ENCODE results near the gene TCAF2.
A peak's percentile ranks its signal among the peaks of the same experiment; 100 is the strongest.
"Not testable (repeated sequence)": the region's sequence is repeated elsewhere in the genome, so short reads cannot be mapped to it uniquely, and the experiment has no call there.

Gene TCAF2

DNA sequence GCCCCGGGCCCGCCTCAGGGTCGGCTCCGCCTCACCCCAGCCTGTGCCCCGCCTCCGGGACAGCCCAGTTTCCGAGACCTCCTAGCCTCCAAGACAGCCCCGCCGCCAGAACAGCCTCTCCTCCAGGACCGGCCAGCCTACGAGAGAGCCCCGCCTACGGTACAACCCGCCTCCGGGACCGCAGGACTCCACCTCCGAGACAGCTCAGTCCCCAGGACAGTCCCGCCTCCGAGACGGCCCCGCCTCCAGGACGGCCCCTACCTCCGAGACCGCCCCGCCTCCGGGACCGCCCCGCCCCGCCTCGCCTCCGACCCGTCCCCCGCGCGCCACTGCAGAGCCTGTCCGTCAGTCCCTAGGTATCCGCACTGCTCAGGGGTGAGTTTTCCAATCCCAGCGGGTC lies at the start of gene TCAF2:
Gene TCAF2, plus strand, starts transcription at position 329 of the 400 bp plus-strand sequence.
- peak; percentile 62 for DNase-seq

DNA sequence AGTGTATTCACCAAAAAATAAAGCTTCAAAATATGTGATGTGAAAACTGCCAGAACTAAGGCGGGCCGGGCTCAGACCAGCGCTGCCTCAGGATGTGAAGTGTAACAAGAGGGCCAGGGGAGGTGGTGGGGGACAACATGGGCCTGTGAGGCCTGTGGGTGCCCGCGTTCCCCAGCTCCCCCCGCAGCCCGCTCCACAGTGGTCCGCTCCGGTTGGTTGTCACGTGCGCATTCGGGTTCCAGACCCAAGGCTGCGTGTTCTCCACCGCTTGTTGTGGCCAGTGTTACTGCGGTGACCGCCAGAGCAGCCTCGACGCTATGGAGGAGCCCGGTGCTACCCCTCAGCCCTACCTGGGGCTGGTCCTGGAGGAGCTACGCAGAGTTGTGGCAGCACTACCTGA lies 49.3 kb upstream of the TCAF2 start, which contains the start of gene CTAGE15:
Gene CTAGE15, plus strand, starts transcription at position 301 of the 400 bp plus-strand sequence. Its CDS starts 17 bp downstream, at position 318.
- DNase-seq = not testable (repeated sequence)

DNA sequence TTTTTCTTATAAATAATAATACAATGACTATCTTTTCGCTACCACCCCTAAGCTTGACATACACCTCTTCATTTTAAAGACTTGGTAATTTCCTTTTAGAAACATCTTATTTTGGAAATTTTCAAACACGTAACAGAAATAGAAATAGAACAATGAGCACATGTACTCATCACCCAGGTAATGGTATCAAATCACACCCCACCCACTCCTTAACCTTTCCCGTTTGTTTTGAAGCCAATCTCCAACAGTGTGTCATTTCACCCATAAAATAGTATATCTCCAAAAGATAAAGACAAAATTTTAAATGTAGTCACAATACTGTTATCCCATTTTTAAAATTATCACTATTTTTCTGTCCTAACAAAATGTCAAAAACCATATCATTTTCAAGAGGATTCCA lies 32.6 kb upstream of the TCAF2 start:
- DNase-seq = not testable (repeated sequence)

DNA sequence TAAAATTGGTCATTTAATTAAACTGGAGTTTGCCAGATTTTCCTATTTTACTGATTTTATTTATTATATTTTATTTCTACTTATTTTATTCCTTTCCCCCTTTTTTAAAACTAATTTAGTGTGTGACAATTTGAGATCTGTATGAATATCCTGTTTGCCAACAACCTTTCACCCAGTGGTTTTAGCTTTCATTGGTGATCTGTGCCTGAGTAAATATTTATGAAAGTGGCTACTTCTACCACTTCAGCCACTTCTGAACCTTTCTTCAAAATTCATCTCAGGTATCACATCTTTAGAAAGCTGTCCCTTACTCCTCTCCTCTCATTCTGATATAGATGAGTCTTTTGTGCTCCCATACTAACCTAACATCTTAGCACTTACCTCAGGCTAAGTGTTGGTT lies 30.9 kb upstream of the TCAF2 start:
- not testable (repeated sequence) for DNase-seq

DNA sequence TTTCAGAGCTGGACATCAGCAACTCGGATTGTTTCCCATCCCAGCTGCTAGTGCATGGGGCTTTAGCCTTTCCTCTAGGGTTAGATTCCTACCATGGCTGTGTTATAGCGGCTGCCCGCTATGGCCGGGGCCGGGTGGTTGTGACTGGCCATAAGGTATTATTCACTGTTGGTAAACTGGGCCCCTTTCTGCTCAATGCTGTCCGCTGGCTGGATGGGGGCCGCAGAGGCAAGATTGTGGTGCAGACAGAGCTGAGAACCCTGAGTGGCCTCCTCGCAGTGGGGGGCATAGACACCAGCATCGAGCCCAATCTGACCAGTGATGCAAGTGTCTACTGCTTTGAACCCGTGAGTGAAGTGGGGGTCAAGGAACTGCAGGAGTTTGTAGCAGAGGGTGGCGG lies 22.7 kb upstream of the TCAF2 start:
- not testable (repeated sequence) for DNase-seq

DNA sequence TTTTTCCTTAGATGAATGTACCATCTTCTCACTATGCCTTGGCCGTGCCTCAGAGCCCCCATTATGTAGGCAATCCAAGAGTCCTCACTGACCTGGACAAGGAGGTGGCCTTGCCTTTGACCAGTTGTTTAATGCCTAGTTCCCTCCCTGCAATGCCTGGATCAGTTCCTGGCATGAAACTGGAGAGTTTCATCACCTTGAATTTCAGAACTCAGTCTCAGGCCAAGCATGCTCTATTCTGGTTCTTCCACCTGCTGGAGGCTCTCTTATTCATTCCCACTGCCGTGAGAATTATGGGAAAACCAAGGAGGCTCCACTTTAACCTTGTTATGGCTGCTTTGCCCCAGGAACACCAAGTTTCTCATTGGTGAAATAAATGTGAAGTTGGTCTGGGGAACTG lies 17.2 kb upstream of the TCAF2 start:
- not testable (repeated sequence) for DNase-seq

GRCh38 chr7:143606088-143606487 lies 14.7 kb upstream of the TCAF2 start:
- not testable (repeated sequence) for DNase-seq

GRCh38 chr7:143615545-143615944 lies 5.2 kb upstream of the TCAF2 start:
- DNase-seq = not testable (repeated sequence)

GRCh38 chr7:143617204-143617603 lies 3.6 kb upstream of the TCAF2 start:
- not testable (repeated sequence) for DNase-seq

DNA sequence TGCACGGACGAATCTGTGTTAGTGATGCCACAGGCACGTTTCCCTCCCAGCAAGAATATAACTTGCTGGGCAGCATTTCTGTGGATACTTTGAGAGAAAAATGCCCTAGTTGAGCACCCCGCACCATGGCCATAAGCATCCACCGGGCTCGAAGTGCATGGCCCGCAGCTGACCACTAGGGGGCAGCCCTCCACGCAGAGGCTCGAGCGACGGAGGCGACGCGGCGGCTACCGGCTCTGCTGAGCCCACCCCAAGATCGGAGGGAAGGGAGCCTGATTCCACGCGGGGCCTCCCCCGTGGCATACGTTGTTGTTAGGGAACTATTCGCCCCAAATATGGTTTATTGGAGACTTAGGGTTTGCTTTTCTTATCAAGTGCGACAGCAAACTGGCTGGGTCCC lies 716 bp upstream of the TCAF2 start:
- DNase-seq = not testable (repeated sequence)

DNA sequence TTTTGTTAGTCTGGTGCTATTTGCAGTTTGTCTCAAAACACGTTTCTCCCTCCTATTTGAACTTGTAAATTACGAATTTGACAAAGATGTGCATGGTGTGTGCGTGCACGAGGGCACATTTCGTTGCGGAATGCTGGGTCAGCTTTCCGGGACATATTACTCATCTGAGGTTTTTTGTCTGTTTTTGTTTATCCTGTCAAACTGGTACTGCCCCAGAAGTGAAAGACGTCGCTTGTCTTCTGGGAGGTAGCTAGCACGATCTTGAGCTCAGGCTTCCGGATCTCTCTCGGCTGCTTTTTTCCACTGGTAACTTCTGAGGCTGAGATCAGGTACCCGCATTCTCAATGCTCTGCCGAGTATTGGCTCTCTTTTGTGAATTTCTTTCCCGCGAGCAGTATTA lies 401 bp downstream of the TCAF2 start:
- DNase-seq = not testable (repeated sequence)

DNA sequence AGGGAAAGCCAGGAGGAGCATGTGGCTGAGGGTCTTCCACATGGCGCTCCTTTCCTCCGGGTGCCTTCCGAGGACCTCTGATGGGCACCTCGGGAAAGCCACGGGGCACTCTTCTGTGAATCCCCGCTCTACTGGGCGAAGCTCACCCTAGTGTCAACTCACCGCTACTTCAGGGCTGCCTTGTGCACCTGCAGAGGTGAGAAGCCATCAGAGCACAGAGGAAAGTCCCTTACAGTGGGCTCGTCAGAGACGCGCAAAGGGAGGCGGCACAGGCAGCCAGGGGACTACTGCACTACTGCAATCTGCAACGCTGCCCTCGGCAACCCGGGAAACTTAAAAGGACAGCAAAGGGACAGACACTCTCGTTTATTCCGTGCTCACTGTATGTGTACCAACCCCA lies 1.4 kb downstream of the TCAF2 start:
- DNase-seq = not testable (repeated sequence)

GRCh38 chr7:143630653-143631052 lies 9.9 kb downstream of the TCAF2 start:
- DNase-seq = not testable (repeated sequence)

DNA sequence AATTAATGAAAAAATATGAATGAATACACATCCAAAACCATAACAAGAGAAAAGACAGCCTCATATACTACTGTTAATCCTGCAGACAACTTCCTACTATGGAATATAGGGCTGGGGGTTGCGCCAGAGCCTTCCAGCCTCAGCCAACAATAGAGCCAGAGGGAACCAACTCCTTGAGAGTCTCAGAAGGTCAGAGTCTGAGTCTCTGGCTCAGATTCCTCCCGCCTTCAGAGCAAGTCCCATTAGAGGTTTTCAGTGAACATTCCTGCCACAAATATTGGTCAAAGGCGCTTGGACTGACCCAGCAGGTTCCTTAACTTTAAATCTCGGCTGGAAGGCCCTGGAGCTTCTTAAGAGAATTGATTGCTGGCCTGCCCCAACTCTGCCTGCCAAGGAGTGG lies 11.7 kb downstream of the TCAF2 start:
- not testable (repeated sequence) for DNase-seq

DNA sequence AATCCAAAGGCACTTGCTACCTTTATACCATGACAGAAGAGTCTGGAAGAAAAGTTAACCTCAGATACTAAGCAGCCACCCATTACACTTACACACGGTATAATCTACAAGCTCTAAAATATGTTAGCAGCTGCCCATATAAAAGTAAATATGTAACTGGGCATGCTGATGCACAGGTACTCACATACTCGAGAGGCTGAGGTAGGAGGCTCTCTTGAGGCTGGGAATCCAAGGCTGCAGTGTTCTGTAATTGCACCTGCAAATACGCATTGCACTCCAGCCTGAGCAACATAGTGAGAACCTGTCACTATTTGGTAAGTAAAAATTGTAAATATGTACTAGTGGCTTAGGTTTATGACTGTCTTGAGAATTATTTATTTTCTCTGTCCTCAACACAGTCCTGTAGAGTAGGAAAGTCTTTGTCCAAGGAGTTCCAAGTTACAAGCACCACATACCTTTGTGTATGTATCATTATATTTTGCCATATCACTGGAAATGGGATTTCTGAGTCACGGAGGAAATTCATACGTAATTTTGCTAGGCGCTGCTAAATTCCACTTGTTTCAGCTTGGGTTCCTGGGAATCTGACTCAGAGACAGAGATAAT lies 12.3 kb downstream of the TCAF2 start:
- not testable (repeated sequence) for DNase-seq

GRCh38 chr7:143635364-143636240 lies 14.8 kb downstream of the TCAF2 start:
- not testable (repeated sequence) for DNase-seq

GRCh38 chr7:143639372-143639771 lies 18.6 kb downstream of the TCAF2 start:
- DNase-seq = not testable (repeated sequence)

GRCh38 chr7:143640528-143641189 lies 19.9 kb downstream of the TCAF2 start:
- not testable (repeated sequence) for DNase-seq

- DNase-seq = not testable (repeated sequence)
Observed at GRCh38 chr7:143646598-143646997, 25.8 kb downstream of the TCAF2 start.

DNA sequence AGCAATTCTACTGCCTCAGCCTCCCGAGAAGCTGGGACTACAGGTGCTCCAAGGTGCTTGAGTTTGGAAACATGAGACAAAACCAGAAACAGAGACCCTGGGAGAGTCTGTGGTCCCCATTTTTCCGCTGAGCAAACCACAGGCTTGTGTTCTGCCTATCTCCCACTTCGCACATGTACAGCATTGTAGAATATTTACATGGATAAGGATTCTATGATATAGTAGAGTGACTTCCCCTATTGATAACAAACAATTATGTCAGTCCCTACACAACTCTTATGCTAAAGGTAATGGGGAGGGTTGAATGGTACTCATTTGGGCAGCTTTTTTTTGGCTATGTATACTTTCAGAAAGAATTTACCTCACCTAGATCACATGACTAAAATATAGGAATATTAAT lies 29.1 kb downstream of the TCAF2 start:
- not testable (repeated sequence) for DNase-seq

GRCh38 chr7:143650447-143650846 lies 29.7 kb downstream of the TCAF2 start:
- DNase-seq = not testable (repeated sequence)

All from activated gamma-delta T cell treated with Interleukin-2 at 50 U/mL for 16 hours (primary cell).